D721Med (cell line): Measurements from ENCODE around the gene SERPINE1.
"Not testable (repeated sequence)": the region's sequence is repeated elsewhere in the genome, so short reads cannot be mapped to it uniquely, and the experiment has no call there.

Source experiments
- DNase-seq: peaks from one replicate; pipeline ENCODE4 v3.0.0; 2011; ENCODE audit warnings: low spot score; ENCODE audit not compliant: insufficient read length
- FAIRE-seq: peaks from 2 replicates; lab custom pipeline; 2011; peaks lifted over from hg19 to GRCh38; lab: Jason Lieb, UNC
- TF ChIP-seq, protein P1 (sequence below): IDR thresholded peaks from 2 replicates; pipeline ENCODE4 v1.5.1; 2012; ENCODE audit warnings: mild to moderate bottlenecking, control low read depth; ENCODE audit not compliant: insufficient read depth; ENCODE audit errors: missing control alignments

The SERPINE1 gene

GRCh38 chr7:101119876-101120275 lies 7.0 kb upstream of the SERPINE1 start:
- no peak for FAIRE-seq
- DNase-seq = no peak
- TF ChIP-seq, protein P1, sequence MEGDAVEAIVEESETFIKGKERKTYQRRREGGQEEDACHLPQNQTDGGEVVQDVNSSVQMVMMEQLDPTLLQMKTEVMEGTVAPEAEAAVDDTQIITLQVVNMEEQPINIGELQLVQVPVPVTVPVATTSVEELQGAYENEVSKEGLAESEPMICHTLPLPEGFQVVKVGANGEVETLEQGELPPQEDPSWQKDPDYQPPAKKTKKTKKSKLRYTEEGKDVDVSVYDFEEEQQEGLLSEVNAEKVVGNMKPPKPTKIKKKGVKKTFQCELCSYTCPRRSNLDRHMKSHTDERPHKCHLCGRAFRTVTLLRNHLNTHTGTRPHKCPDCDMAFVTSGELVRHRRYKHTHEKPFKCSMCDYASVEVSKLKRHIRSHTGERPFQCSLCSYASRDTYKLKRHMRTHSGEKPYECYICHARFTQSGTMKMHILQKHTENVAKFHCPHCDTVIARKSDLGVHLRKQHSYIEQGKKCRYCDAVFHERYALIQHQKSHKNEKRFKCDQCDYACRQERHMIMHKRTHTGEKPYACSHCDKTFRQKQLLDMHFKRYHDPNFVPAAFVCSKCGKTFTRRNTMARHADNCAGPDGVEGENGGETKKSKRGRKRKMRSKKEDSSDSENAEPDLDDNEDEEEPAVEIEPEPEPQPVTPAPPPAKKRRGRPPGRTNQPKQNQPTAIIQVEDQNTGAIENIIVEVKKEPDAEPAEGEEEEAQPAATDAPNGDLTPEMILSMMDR = no peak

GRCh38 chr7:101120315-101120714 lies 6.6 kb upstream of the SERPINE1 start:
- DNase-seq = no peak
- no peak for FAIRE-seq
- TF ChIP-seq, protein P1 = no peak

- not testable (repeated sequence) for DNase-seq, FAIRE-seq
These were observed 5.3 kb upstream of the SERPINE1 start for GRCh38 chr7:101121631-101121990.

GRCh38 chr7:101121991-101122932 lies 4.6 kb upstream of the SERPINE1 start:
- FAIRE-seq (no peak), DNase-seq (no peak)
- TF ChIP-seq, protein P1 = no peak

DNA sequence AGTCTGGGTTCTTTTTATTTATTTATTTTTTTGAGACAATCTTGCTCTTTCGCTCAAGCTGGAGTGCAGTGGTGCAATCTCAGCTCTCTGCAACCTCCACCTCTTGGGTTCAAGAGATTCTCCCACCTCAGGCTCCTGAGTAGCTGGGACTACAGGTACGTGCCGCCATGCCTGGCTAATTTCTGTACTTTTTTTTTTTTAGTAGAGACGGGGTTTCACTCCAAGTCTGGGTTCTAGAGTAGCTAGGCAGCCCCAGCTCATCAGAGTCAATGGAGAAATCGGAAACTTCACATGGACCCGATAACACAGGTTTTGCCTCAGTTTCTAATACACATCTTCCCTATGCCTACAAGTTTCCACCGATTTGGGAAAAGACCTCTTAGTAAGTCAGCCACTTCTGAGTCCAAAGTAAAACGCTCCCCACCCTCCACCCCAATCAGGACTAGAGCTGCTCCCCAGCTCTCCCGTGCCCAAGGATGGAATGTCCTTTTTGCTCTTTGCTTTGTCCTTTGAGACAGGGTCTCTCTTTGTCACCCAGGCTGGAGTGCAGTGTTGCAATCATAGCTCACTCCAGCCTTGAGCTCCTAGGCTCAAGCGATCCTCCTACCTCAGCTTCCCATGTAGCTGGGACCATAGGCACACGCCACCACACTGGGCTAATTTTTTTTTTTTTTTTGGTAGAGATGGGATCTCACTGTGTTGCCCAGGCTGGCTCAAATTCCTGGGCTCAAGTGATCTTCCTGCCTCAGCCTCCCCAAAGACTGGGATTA lies 3.8 kb upstream of the SERPINE1 start:
- TF ChIP-seq, protein P1 = no peak
- DNase-seq (no peak), FAIRE-seq (no peak)

DNA sequence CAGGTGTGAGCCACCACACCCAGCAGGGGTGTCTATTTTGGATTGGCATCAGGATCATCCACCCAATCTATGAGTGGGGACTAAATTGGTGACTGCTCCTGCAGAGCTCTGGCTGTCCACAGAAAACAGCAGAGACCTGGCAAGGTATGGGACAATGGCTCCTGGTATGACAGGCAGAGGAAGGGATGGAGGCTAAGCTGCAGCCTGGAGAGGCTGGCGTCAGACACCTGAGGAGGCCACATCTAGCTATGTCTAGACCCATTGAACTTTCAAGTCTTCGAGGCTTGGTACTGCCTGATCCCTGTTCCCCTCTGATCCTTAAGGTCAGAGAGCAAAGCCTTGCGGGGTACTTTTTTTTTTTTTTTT lies 3.2 kb upstream of the SERPINE1 start:
- FAIRE-seq = no peak
- TF ChIP-seq, protein P1 = no peak
- DNase-seq = no peak

GRCh38 chr7:101124376-101125056 lies 2.4 kb upstream of the SERPINE1 start:
- FAIRE-seq (no peak), DNase-seq (no peak)
- TF ChIP-seq, protein P1 = no peak
